DND-41 (cell line): Measurements from ENCODE around the gene MINAR1.

Experiments
- CTCF ChIP-seq: IDR thresholded peaks from 2 replicates; pipeline ENCODE4 v1.5.1; 2012; ENCODE audit warnings: borderline replicate concordance, low read length, moderate library complexity, mild to moderate bottlenecking; ENCODE audit not compliant: poor library complexity, severe bottlenecking; ENCODE audit errors: extremely low read depth
- EZH2 ChIP-seq: IDR thresholded peaks from 3 replicates; pipeline ENCODE4 v1.6.1; 2012; ENCODE audit warnings: borderline replicate concordance, low read depth, mild to moderate bottlenecking, moderate library complexity, low read length, inconsistent platforms; ENCODE audit not compliant: severe bottlenecking

GRCh38 chr15:79442911-79443310 lies 10.8 kb downstream of the MINAR1 start:
- TF ChIP-seq CTCF: no peak
- TF ChIP-seq EZH2: no peak
